Measurements from ENCODE around the gene KLF18. TPM values are rescaled to one million over a fixed set of nuclear protein-coding genes. Genes with fewer than 3 reads are reported as not detected.

KLF18 gene
- total RNA-seq, 1 donor from 2014 or later = not detected

- H3K27me3 Mint-ChIP-seq (ENCODE audit: unreplicated experiment) = peaks cover 44% of the 10 kb centered on the region
- no peak for DNase-seq (ENCODE audit: extremely low spot score, unreplicated experiment)
- no peaks in the 10 kb centered on the region for H3K36me3 Mint-ChIP-seq (ENCODE audit: unreplicated experiment)
- H3K27ac Mint-ChIP-seq (ENCODE audit: unreplicated experiment) = no peak overlapping the region
- no peak for TF ChIP-seq CTCF (IDR thresholded peaks at IDR 0.05)
- H3K9me3 Mint-ChIP-seq (ENCODE audit: unreplicated experiment) = no peaks in the 10 kb centered on the region
- no peak overlapping the region for H3K4me3 Mint-ChIP-seq (ENCODE audit: unreplicated experiment)
- no peaks in the 10 kb centered on the region for H3K4me1 Mint-ChIP-seq (ENCODE audit: unreplicated experiment)
Measured at GRCh38 chr1:44108971-44109370, 32.5 kb downstream of the KLF18 start.

- H3K36me3 Mint-ChIP-seq (ENCODE audit: unreplicated experiment) = no peaks in the 10 kb centered on the region
- TF ChIP-seq CTCF (IDR thresholded peaks at IDR 0.05) = no peak
- no peaks in the 10 kb centered on the region for H3K4me1 Mint-ChIP-seq (ENCODE audit: unreplicated experiment)
- H3K4me3 Mint-ChIP-seq (ENCODE audit: unreplicated experiment) = no peak overlapping the region
- no peak for DNase-seq (ENCODE audit: extremely low spot score, unreplicated experiment)
- H3K9me3 Mint-ChIP-seq (ENCODE audit: unreplicated experiment) = no peaks in the 10 kb centered on the region
- H3K27ac Mint-ChIP-seq (ENCODE audit: unreplicated experiment) = no peak overlapping the region
- H3K27me3 Mint-ChIP-seq (ENCODE audit: unreplicated experiment) = peaks cover 37% of the 10 kb centered on the region
Measured at GRCh38 chr1:44108241-44108640, 33.2 kb downstream of the KLF18 start.

GRCh38 chr1:44105810-44106209 is 35.6 kb downstream of the KLF18 start:
- Mint-ChIP-seq H3K4me1 (ENCODE audit: unreplicated experiment) (no peaks in the 10 kb centered on the region), H3K36me3 (ENCODE audit: unreplicated experiment) (no peaks in the 10 kb centered on the region), H3K27me3 (ENCODE audit: unreplicated experiment) (peaks cover 44% of the 10 kb centered on the region), H3K4me3 (ENCODE audit: unreplicated experiment) (no peak overlapping the region), H3K27ac (ENCODE audit: unreplicated experiment) (no peak overlapping the region), H3K9me3 (ENCODE audit: unreplicated experiment) (no peaks in the 10 kb centered on the region)
- no peak for TF ChIP-seq CTCF (IDR thresholded peaks at IDR 0.05)
- DNase-seq (ENCODE audit: extremely low spot score, unreplicated experiment) = no peak

- peaks cover 39% of the 10 kb centered on the region for H3K27me3 Mint-ChIP-seq (ENCODE audit: unreplicated experiment)
- DNase-seq (ENCODE audit: extremely low spot score, unreplicated experiment) = no peak
- no peak overlapping the region for H3K4me3 Mint-ChIP-seq (ENCODE audit: unreplicated experiment)
- no peaks in the 10 kb centered on the region for H3K36me3 Mint-ChIP-seq (ENCODE audit: unreplicated experiment)
- H3K9me3 Mint-ChIP-seq (ENCODE audit: unreplicated experiment) = no peaks in the 10 kb centered on the region
- peak; percentile 14 for TF ChIP-seq CTCF (IDR thresholded peaks at IDR 0.05)
- no peaks in the 10 kb centered on the region for H3K4me1 Mint-ChIP-seq (ENCODE audit: unreplicated experiment)
- no peak overlapping the region for H3K27ac Mint-ChIP-seq (ENCODE audit: unreplicated experiment)
Measured at GRCh38 chr1:44103270-44104131, 37.9 kb downstream of the KLF18 start.

- Mint-ChIP-seq H3K4me1 (ENCODE audit: unreplicated experiment) (no peaks in the 10 kb centered on the region), H3K27ac (ENCODE audit: unreplicated experiment) (no peak overlapping the region), H3K36me3 (ENCODE audit: unreplicated experiment) (no peaks in the 10 kb centered on the region), H3K4me3 (ENCODE audit: unreplicated experiment) (no peak overlapping the region), H3K27me3 (ENCODE audit: unreplicated experiment) (peaks cover 27% of the 10 kb centered on the region), H3K9me3 (ENCODE audit: unreplicated experiment) (peaks cover 17% of the 10 kb centered on the region)
- TF ChIP-seq CTCF (IDR thresholded peaks at IDR 0.05) = no peak
- DNase-seq (ENCODE audit: extremely low spot score, unreplicated experiment) = no peak
Measured at GRCh38 chr1:44101328-44101727, 40.1 kb downstream of the KLF18 start.
